ENCODE results near the gene CARS2. TPM values are rescaled to one million over a fixed set of nuclear protein-coding genes. Genes with fewer than 3 reads are reported as not detected.
"Not testable (repeated sequence)": the region's sequence is repeated elsewhere in the genome, so short reads cannot be mapped to it uniquely, and the experiment has no call there.

CARS2 gene
- total and polyA plus RNA-seq, 2 of the 8 experiments (the other 6 are each of a cell fraction or from before 2014, with no cell fraction given), result 47.7 to 55.9 TPM

GRCh38 chr13:110633776-110634175 lies 72.1 kb downstream of the CARS2 start (continued):
- TF ChIP-seq PHF8 (conservative IDR thresholded peaks at IDR 0.05; ENCODE audit: low read depth, low read length), result no peak
- TF ChIP-seq JUND (IDR thresholded peaks at IDR 0.05; ENCODE audit: low read length), result no peak

GRCh38 chr13:110632255-110632654 lies 73.7 kb downstream of the CARS2 start:
- not testable (repeated sequence) for H2BK15ac ChIP-seq (ENCODE audit: low read length); H3K27ac ChIP-seq (ENCODE audit: low read depth, low read length); H2AFZ ChIP-seq (ENCODE audit: low read length); H3K9me3 ChIP-seq (ENCODE audit: insufficient read depth in 2 of 2, low read depth in 1 of 2, low read length in 1 of 2); H3K23ac ChIP-seq (ENCODE audit: insufficient read length); H3K18ac ChIP-seq (ENCODE audit: extremely low read depth, low read length); H2BK120ac ChIP-seq (replicated peaks; ENCODE audit: low read depth, low read length); H4K8ac ChIP-seq (ENCODE audit: extremely low read depth, insufficient read depth, low read length); H3K14ac ChIP-seq (ENCODE audit: insufficient read length); H2BK5ac ChIP-seq (ENCODE audit: low read depth, low read length); H3K4me2 ChIP-seq (ENCODE audit: insufficient read depth in 1 of 2, low read depth in 2 of 2, low read length in 2 of 2); H3K4me1 ChIP-seq (replicated peaks in 1 of 4; ENCODE audit: control insufficient read depth in 3 of 4, insufficient read depth in 4 of 4, low read length in 3 of 4); H3K56ac ChIP-seq (replicated peaks; ENCODE audit: insufficient read length, low read depth, low read length); H3K23me2 ChIP-seq (ENCODE audit: low read depth, low read length); H2BK20ac ChIP-seq (ENCODE audit: low read length); H4K5ac ChIP-seq (ENCODE audit: insufficient read length, low read depth, low read length); H3K9ac ChIP-seq (replicated peaks in 1 of 4; ENCODE audit: extremely low read depth in 1 of 4, low read depth in 3 of 4, low read length in 3 of 4); DNase-seq (ENCODE audit: low read depth in 1 of 2, low spot score in 2 of 2); H3K4ac ChIP-seq (replicated peaks; ENCODE audit: insufficient read length, low read depth, low read length); H3K4me3 ChIP-seq (ENCODE audit: extremely low read depth in 1 of 4, insufficient read depth in 2 of 4, low read depth in 3 of 4, low read length in 4 of 4); FAIRE-seq; H3K79me1 ChIP-seq (ENCODE audit: low read depth, low read length); H3K27me3 ChIP-seq (replicated peaks in 1 of 4; ENCODE audit: control insufficient read depth in 3 of 4, extremely low read depth in 1 of 4, insufficient read depth in 3 of 4, low read length in 3 of 4); H2AK5ac ChIP-seq (ENCODE audit: low read depth, low read length); H2BK12ac ChIP-seq (ENCODE audit: low read depth, low read length); H4K91ac ChIP-seq (replicated peaks; ENCODE audit: insufficient read length, low read length)
- CTCF ChIA-PET (ENCODE audit: partially characterized antibody), result interaction anchor here (1.1 kb wide), 1 partner anchor 9 kb away, joined by 3 read pairs; no protein-coding TSS in a partner anchor
- Histone ChIP-seq H3K79me2 (ENCODE audit: control insufficient read depth in 1 of 2, insufficient read depth in 2 of 2, low read length in 2 of 2) (peaks cover 0 to 34% of the 10 kb centered on the region in 2 experiments; a peak in 3 of 4 replicates), H3K36me3 (ENCODE audit: control insufficient read depth in 2 of 4, insufficient read depth in 4 of 4, low read length in 3 of 4) (peaks cover 10 to 23% (median 19%) of the 10 kb centered on the region in 4 experiments; a peak in 6 of 8 replicates), H4K20me1 (replicated peaks in 1 of 2; ENCODE audit: control insufficient read depth in 1 of 2, insufficient read depth in 2 of 2, low read length in 2 of 2) (peaks cover 2 to 27% of the 10 kb centered on the region in 2 experiments)
- POLR2A ChIA-PET (ENCODE audit: partially characterized antibody), result interaction anchor here (1.2 kb wide), 1 partner anchor 20 kb away, joined by 4 read pairs; no protein-coding TSS in a partner anchor
- 88% methylated on average over 14 of the region's 15 CpGs; no CpG with 5 or more reads in 1 of the 2 experiments for WGBS, 2 experiments (ENCODE audit: extremely low coverage in 1 of 2, insufficient coverage in 1 of 2, insufficient read length in 1 of 2, insufficient replicate concordance in 2 of 2, low coverage in 1 of 2, low lambda C conversion rate in 2 of 2, missing lambda C conversion rate in 1 of 2)

Measured in H1 (cell line).